ENCODE data around the gene B3GNT2.

Gene B3GNT2

DNA sequence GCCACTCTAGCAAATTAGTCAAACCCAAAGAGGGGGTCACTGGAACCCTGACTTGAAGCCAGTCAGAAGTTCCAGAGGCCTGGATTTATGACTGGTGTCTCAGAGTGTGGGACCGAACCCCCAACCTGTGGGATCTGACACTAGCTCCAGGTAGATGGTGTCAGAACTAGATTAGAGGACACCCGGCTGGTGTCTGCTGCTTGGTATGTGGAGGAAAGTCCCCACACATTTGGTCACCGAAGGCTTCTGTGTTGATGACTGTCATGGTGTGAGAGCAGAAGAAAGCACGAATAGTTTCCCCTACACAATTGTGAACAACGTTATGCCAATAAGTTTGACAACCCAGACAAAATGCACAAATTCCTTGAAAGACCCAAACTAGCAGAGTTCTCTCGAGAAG lies 48.1 kb downstream of the B3GNT2 start:
- no peak overlapping the region for H3K4me3 ChIP-seq (ENCODE audit: low read depth, low read length)
- no peak for TF ChIP-seq CTCF (IDR thresholded peaks at IDR 0.05; ENCODE audit: insufficient read depth, low read depth, low read length, missing control alignments)
- no peak for DNase-seq (ENCODE audit: low read depth)

- no peak overlapping the region for H3K4me3 ChIP-seq (ENCODE audit: low read depth, low read length)
- TF ChIP-seq CTCF (IDR thresholded peaks at IDR 0.05; ENCODE audit: insufficient read depth, low read depth, low read length, missing control alignments) = no peak
- no peak for DNase-seq (ENCODE audit: low read depth)
Measured at GRCh38 chr2:62248226-62248625, 52.3 kb downstream of the B3GNT2 start.

- no peak for DNase-seq (ENCODE audit: low read depth)
- H3K4me3 ChIP-seq (ENCODE audit: low read depth, low read length) = no peak overlapping the region
- TF ChIP-seq CTCF (IDR thresholded peaks at IDR 0.05; ENCODE audit: insufficient read depth, low read depth, low read length, missing control alignments) = no peak
Measured at GRCh38 chr2:62250239-62250638, 54.3 kb downstream of the B3GNT2 start.

DNA sequence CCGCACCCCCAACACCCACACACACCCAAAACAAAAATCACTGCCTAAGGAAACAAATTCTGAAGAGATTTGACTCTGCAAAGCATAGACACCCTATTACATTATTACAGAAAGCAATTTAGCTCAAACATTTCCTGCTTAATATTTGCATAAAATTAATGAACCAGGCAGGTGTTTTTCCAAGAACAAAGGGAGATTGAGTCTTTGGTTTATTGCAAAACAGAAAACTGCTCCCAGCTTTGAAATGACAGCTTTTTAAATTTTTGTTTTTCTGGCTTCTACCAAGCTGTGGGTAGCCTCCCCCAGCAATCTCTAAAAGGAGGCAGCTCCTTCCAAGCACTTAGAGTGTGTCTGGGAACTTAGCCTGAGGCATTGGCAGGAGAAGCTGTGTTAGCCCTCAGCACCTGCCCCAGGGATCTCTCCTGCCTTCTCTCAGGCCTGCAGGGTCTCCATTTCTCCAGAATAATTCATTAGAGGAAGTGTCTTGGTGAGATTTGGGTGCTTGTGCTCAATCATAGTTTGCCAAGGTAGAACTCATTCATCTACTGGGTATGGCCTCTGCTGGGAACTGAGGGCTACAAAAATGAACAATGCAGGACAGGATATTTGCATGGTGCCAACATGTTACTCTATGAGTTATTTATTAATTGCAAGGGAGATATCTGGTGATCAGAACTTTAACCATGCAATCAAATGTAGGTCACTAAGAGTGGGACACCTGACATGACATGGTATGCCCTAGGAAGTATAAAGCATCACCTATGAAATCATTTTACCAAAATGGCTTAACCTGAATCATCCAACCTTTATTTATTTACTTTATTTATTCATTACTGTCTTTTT lies 58.7 kb downstream of the B3GNT2 start:
- DNase-seq (ENCODE audit: low read depth) = no peak
- H3K4me3 ChIP-seq (ENCODE audit: low read depth, low read length) = no peak overlapping the region
- no peak for TF ChIP-seq CTCF (IDR thresholded peaks at IDR 0.05; ENCODE audit: insufficient read depth, low read depth, low read length, missing control alignments)

DNA sequence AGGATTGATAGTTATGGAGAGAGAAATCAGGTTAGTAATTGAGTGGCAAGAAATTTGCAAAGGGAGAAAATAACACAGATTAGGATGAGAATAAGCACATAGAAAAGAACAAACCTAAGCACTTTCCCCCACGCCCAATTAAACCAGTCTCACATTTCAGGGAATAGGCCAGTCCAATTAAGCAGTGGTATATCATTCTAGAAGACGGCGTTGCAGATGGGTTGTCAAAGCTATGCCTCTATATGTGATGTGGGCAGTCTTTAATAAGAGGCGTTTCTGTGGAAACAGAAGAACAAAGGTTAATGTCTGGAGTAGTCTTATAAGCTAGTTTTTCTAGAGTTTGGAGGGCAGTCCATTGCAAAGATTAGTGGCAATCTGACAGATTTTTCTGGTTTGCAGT lies 61.6 kb downstream of the B3GNT2 start:
- no peak overlapping the region for H3K4me3 ChIP-seq (ENCODE audit: low read depth, low read length)
- DNase-seq (ENCODE audit: low read depth) = no peak
- no peak for TF ChIP-seq CTCF (IDR thresholded peaks at IDR 0.05; ENCODE audit: insufficient read depth, low read depth, low read length, missing control alignments)

DNA sequence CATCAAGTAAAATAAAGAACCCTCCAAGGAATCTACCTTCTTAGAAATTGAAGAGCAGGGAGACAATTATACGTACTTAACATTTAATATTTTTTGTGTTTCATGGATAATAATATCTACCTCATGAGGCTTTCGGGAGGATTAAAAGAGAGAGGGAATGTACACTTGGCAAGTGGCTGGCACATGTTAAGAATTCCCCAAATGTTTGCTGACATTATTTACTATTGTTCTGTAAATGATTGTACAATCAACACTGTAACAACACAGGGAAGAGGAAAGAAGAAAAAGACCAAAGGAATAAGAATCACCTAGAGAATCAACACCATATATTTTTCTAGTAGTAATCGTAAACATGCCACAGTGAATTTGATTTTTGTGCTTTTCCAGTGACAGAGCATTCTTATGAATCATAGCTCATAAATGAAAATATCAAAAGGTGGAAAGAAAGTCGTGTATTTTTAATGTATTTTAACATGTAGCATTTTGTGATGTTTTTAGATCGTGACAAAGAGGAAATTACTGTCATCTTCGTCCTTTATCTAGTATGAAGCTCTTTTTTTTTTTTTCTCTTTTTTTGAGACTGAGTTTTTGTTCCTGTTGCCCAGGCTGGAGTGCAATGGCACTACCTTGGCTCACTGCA lies 67.3 kb downstream of the B3GNT2 start:
- DNase-seq (ENCODE audit: low read depth) = no peak
- H3K4me3 ChIP-seq (ENCODE audit: low read depth, low read length) = no peak overlapping the region
- no peak for TF ChIP-seq CTCF (IDR thresholded peaks at IDR 0.05; ENCODE audit: insufficient read depth, low read depth, low read length, missing control alignments)

All from GM12865 (cell line).